ENCODE results near the gene LENG1. TPM values are rescaled to one million over a fixed set of nuclear protein-coding genes. Genes with fewer than 3 reads are reported as not detected.
A peak's percentile ranks its signal among the peaks of the same experiment; 100 is the strongest.
"Not testable (repeated sequence)": the region's sequence is repeated elsewhere in the genome, so short reads cannot be mapped to it uniquely, and the experiment has no call there.

LENG1 gene
- total RNA-seq, 4 donors from 2014 or later = 1.7 to 4.7 (median 4.3) TPM

DNA sequence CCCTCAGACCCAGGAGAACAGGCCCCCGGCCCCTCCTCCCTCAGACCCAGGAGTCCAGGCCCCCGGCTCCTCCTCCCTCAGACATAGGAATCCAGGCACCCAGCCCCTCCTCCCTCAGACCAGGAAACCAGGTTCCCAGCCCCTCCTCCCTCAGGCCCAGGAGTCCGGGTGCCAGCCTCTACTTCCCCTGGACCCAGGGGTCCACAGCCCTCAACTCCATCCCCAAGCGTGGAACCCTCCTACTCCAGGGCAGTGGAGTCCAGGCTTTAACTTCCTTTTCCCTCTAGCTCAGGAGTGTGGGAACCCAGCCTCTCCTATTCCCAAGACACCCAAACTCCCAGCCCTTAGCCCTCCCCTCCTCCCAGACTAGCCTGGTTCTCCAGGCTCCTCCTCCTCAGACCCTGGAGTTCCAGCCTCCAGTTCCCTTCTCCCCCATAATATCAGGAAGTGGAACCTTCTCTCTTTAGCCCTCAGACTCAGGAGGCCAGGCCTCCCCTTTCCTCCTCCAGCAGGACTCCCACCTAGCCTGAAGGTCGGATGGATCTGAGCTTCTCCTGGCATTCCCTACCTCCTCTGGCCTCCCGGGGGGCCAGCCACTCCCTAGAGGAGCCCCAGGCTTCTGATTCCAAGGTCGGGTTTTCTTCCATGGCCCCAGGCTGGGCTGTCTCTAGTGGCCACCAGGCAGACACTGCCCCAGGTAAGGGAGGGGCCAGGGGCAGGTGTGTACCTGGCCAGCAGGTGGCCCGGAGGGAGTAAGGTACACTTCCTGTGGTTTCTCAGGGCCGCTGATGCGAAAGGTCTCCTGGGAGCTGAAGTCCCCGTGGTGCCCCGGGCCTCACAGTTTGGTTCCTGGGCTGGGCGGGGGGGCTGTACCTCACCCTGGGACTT, 13.2 kb upstream of the LENG1 start, which contains the start of gene TMC4:
TSS of gene TMC4 (minus strand) at position 690 of the 888 bp plus-strand sequence. CDS start at position 647, 43 bp downstream.
- H3K36me3 ChIP-seq = peaks cover 0 to 16% (median 0%) of the 10 kb centered on the region in 3 donors
- H3K4me1 ChIP-seq = peaks cover 8 to 33% (median 11%) of the 10 kb centered on the region in 3 donors
- peak within 1 kb of the TSS; percentile 26 to 65 (median 50) for H3K4me3 ChIP-seq
- no peak for DNase-seq
- no peak for TF ChIP-seq POLR2A (IDR thresholded peaks at IDR 0.05)
- TF ChIP-seq, protein P1, sequence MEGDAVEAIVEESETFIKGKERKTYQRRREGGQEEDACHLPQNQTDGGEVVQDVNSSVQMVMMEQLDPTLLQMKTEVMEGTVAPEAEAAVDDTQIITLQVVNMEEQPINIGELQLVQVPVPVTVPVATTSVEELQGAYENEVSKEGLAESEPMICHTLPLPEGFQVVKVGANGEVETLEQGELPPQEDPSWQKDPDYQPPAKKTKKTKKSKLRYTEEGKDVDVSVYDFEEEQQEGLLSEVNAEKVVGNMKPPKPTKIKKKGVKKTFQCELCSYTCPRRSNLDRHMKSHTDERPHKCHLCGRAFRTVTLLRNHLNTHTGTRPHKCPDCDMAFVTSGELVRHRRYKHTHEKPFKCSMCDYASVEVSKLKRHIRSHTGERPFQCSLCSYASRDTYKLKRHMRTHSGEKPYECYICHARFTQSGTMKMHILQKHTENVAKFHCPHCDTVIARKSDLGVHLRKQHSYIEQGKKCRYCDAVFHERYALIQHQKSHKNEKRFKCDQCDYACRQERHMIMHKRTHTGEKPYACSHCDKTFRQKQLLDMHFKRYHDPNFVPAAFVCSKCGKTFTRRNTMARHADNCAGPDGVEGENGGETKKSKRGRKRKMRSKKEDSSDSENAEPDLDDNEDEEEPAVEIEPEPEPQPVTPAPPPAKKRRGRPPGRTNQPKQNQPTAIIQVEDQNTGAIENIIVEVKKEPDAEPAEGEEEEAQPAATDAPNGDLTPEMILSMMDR (IDR thresholded peaks at IDR 0.05) = peak in 4 of 6 experiments; percentile 35 to 55 (median 42)
- intact Hi-C loops (cut with DNase I) = no loop called here
- WGBS, 2 donors = 6 to 26% methylated on average over 3 to 11 of the region's 13 CpGs
- peaks cover 0 to 4% (median 0%) of the 10 kb centered on the region in 4 donors for H3K27me3 ChIP-seq
- H3K27ac ChIP-seq = peak within 1 kb of the TSS; percentile 51 to 87 (median 69)
- H3K9me3 ChIP-seq = no peaks in the 10 kb centered on the region

DNA sequence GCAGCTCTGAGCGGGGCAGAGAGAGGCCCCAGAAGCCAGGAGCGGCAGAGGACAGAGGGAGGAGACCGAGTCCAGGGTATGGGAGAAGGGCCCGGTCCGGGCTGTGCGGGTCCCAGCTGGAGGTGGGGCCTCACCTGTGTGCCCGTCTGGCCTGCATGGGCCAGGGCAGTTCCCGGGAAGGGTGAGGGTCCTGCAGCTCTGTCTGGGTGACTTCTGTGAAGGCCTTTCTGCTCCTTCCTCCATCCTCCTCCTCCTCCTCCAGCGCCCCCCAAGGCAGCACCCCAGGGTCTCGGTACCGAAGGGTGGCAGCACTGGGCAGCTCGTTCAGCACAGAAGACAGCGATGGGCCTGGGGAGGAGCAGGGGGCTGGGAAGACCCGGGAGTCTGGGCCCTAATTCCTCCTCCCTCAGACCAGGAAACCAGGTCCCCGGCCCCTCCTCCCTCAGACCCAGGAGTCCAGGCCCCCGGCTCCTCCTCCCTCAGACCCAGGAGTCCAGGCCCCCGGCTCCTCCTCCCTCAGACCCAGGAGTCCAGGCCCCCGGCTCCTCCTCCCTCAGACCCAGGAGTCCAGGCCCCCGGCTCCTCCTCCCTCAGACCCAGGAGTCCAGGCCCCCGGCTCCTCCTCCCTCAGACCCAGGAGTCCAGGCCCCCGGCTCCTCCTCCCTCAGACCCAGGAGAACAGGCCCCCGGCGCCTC, 12.4 kb upstream of the LENG1 start:
- DNase-seq; intact Hi-C loops (cut with DNase I); H3K27me3 ChIP-seq; H3K9me3 ChIP-seq: not testable (repeated sequence)
- WGBS, 2 donors = 66 to 70% methylated on average over 8 of the region's 23 CpGs
- Histone ChIP-seq H3K4me1 (peaks cover 8 to 33% (median 11%) of the 10 kb centered on the region in 3 donors), H3K4me3 (peak overlapping the region in 3 of 4 donors; percentile 50 to 65 (median 51)), H3K27ac (peak overlapping the region in 3 of 4 donors; percentile 14 to 73 (median 38)), H3K36me3 (peaks cover 0 to 16% (median 0%) of the 10 kb centered on the region in 3 donors)

DNA sequence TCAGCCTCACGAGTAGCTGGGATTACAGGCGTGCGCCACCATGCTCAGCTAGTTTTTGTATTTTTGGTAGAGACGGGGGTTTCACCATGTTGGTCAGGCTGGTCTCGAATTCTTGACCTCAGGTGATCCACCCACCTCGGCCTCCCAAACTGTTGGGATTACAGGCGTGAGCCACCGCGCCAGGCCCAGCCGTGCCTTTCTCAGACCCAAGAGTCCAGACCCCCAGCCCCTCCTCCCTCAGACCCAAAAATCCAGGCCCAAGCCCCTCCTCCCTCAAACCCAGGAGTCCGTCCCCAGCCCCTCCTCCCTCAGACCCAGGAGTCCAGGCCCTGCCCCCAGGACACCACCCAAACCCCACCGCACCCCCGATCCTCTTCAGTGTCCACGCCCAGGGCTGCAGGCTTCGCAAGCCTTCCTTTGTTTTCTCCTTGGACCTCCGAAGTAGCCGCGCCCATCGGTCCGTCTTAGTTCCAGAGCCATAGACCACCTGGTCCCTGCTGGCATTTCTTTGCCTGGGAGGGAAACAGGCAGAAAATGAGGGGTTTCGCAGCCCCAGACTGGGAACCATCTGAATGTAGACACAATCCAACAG, 9.7 kb upstream of the LENG1 start:
- WGBS, 2 donors = 79% methylated on average over 12 to 14 of the region's 21 CpGs
- Histone ChIP-seq H3K27me3 (peaks cover 0 to 25% (median 0%) of the 10 kb centered on the region in 4 donors), H3K36me3 (no peaks in the 10 kb centered on the region), H3K4me1 (peaks cover 17 to 42% (median 17%) of the 10 kb centered on the region in 3 donors), H3K27ac (no peak overlapping the region), H3K9me3 (no peaks in the 10 kb centered on the region), H3K4me3 (no peak overlapping the region)
- no peak for TF ChIP-seq POLR2A (IDR thresholded peaks at IDR 0.05)
- TF ChIP-seq, protein P1 (IDR thresholded peaks at IDR 0.05) = no peak
- intact Hi-C loops (cut with DNase I) = loop anchor here (10.0 kb wide), 1 partner anchor 66 kb away; no protein-coding TSS in a partner anchor
- DNase-seq = no peak

GRCh38 chr19:54168174-54168917, 8.8 kb upstream of the LENG1 start:
- Histone ChIP-seq H3K4me3 (no peak overlapping the region), H3K27me3 (peaks cover 0 to 27% (median 0%) of the 10 kb centered on the region in 4 donors), H3K4me1 (peaks cover 16 to 37% (median 17%) of the 10 kb centered on the region in 3 donors), H3K36me3 (no peaks in the 10 kb centered on the region), H3K9me3 (no peaks in the 10 kb centered on the region), H3K27ac (no peak overlapping the region)
- intact Hi-C loops (cut with DNase I) = loop anchor here (10.0 kb wide), 1 partner anchor 66 kb away; no protein-coding TSS in a partner anchor
- DNase-seq = no peak
- TF ChIP-seq, protein P1 (IDR thresholded peaks at IDR 0.05) = peak; percentile 75 to 89 (median 79)
- TF ChIP-seq POLR2A (IDR thresholded peaks at IDR 0.05) = no peak
- 25 to 26% methylated on average over 18 to 23 of the region's 25 CpGs for WGBS, 2 donors

GRCh38 chr19:54165222-54165621, 5.7 kb upstream of the LENG1 start:
- Histone ChIP-seq H3K9me3 (no peaks in the 10 kb centered on the region), H3K27ac (no peak overlapping the region), H3K4me3 (no peak overlapping the region), H3K4me1 (peaks cover 31 to 50% (median 32%) of the 10 kb centered on the region in 3 donors), H3K36me3 (no peaks in the 10 kb centered on the region), H3K27me3 (peaks cover 0 to 23% (median 0%) of the 10 kb centered on the region in 4 donors)
- DNase-seq = no peak
- WGBS, 2 donors = 90 to 93% methylated on average over 15 to 25 of the region's 25 CpGs
- intact Hi-C loops (cut with DNase I) = loop anchor here (10.0 kb wide), 1 partner anchor 70 kb away; no protein-coding TSS in a partner anchor
- TF ChIP-seq POLR2A (IDR thresholded peaks at IDR 0.05) = no peak
- TF ChIP-seq, protein P1 (IDR thresholded peaks at IDR 0.05) = no peak
